Keratinocyte (primary cell): ENCODE data around the gene MIF. TPM values are rescaled to one million over a fixed set of nuclear protein-coding genes. Genes with fewer than 3 reads are reported as not detected.

Experiments used
- DNase-seq: peaks from one replicate; pipeline ENCODE4 v3.0.0-alpha.2; 2011; ENCODE audit warnings: low read depth, missing footprints, low spot score
- FAIRE-seq: peaks from 2 replicates; lab custom pipeline; 2011; peaks lifted over from hg19 to GRCh38; lab: Jason Lieb, UNC
- H2AFZ ChIP-seq: 2 replicates; pipeline ENCODE4 v1.6.0; 2012; ENCODE audit warnings: low read length, control low read depth, inconsistent platforms; ENCODE audit not compliant: control insufficient read depth
- H3K27ac ChIP-seq: 2 replicates; pipeline ENCODE4 v1.5.1; 2011; ENCODE audit warnings: low read length; ENCODE audit not compliant: control insufficient read depth, insufficient read depth
- H3K27me3 ChIP-seq: 3 replicates; pipeline ENCODE4 v1.6.0; 2011; ENCODE audit warnings: low read length; ENCODE audit not compliant: control insufficient read depth, insufficient read depth; ENCODE audit errors: extremely low read depth
- H3K36me3 ChIP-seq, 2 experiments: 2 replicates in 1 of 2; 3 replicates in 1 of 2; pipeline ENCODE4 v1.5.1; 2011; ENCODE audit warnings: low read length in 2 of 2, mild to moderate bottlenecking in 1 of 2; ENCODE audit not compliant: control insufficient read depth in 2 of 2, insufficient read depth in 2 of 2; ENCODE audit errors: extremely low read depth in 1 of 2
- H3K4me1 ChIP-seq: 3 replicates; pipeline ENCODE4 v1.5.1; 2011; ENCODE audit warnings: low read length; ENCODE audit not compliant: control insufficient read depth, insufficient read depth; ENCODE audit errors: extremely low read depth
- H3K4me2 ChIP-seq: 3 replicates; pipeline ENCODE4 v1.6.0; 2011; ENCODE audit warnings: low read depth, low read length; ENCODE audit not compliant: control insufficient read depth, insufficient read depth; ENCODE audit errors: extremely low read depth
- H3K4me3 ChIP-seq, 3 experiments: fragments of 200-600 bp in 1 of 3; sonication (generic) in 1 of 3; 2 replicates in 2 of 3; 3 replicates in 1 of 3; pipeline ENCODE4 v1.5.1; 2011 to 2016; ENCODE audit warnings: low read length in 3 of 3, mild to moderate bottlenecking in 3 of 3, control low read depth in 2 of 3, inconsistent platforms in 1 of 3, low read depth in 1 of 3, mixed read lengths in 1 of 3, mixed run types in 1 of 3, moderate library complexity in 1 of 3; ENCODE audit not compliant: control insufficient read depth in 2 of 3, insufficient read depth in 2 of 3; ENCODE audit errors: extremely low read depth in 1 of 3
- H3K79me2 ChIP-seq: 2 replicates; pipeline ENCODE4 v1.6.0; 2012; ENCODE audit warnings: low read length; ENCODE audit not compliant: control insufficient read depth, insufficient read depth
- H3K9ac ChIP-seq: 3 replicates; pipeline ENCODE4 v1.6.0; 2011; ENCODE audit warnings: low read length; ENCODE audit not compliant: control insufficient read depth, insufficient read depth; ENCODE audit errors: extremely low read depth
- H3K9me1 ChIP-seq: 3 replicates; pipeline ENCODE4 v1.6.0; 2011; ENCODE audit warnings: low read length; ENCODE audit not compliant: control insufficient read depth, insufficient read depth; ENCODE audit errors: extremely low read depth
- H3K9me3 ChIP-seq: 2 replicates; pipeline ENCODE4 v1.5.1; 2012; ENCODE audit warnings: low read depth, low read length; ENCODE audit not compliant: control insufficient read depth
- H4K20me1 ChIP-seq: 3 replicates; pipeline ENCODE4 v1.6.0; 2011; ENCODE audit warnings: low read length; ENCODE audit not compliant: control insufficient read depth, insufficient read depth; ENCODE audit errors: extremely low read depth
- EZH2 ChIP-seq: IDR thresholded peaks from one replicate; pipeline ENCODE4 v1.6.1; 2012; ENCODE audit warnings: inconsistent platforms, mild to moderate bottlenecking, low read length, moderate library complexity
- dilution Hi-C: fragments of 300-500 bp; cut with MboI; formaldehyde crosslinking; loops from one replicate; pipeline ENCODE4 v1.7.0; 2020; ENCODE audit warnings: low sequenced_read_pairs; ENCODE audit not compliant: extremely low pct_ligation_motif_present
- polyA plus RNA-seq, 5 experiments: library from polyadenylated mRNA; depleted of rRNA in 3 of 5; stranded (reverse) in 3 of 5; stranded (forward) in 1 of 5; unstranded in 1 of 5; fragments of >200 nt; gene quantifications; 1 replicate in 1 of 5; 2 replicates in 3 of 5; 3 replicates in 1 of 5; pipeline versions ENCODE4 v1.2.1 to v1.2.3, GENCODE V29; 2011 to 2012; ENCODE audit warnings: missing spikeins in 2 of 5, low read depth in 1 of 5, low replicate concordance in 1 of 5
- TF ChIP-seq, protein P1 (sequence below), 3 experiments: IDR thresholded peaks in 1 of 3; conservative IDR thresholded peaks in 1 of 3; optimal IDR thresholded peaks in 1 of 3; 2 replicates in 2 of 3; 3 replicates in 1 of 3; pipeline versions ENCODE3 to v1.5.1; 2011; ENCODE audit warnings: low read length in 3 of 3, mild to moderate bottlenecking in 3 of 3, moderate library complexity in 2 of 3, control low read depth in 1 of 3, inconsistent platforms in 1 of 3; ENCODE audit not compliant: insufficient read depth in 2 of 3; ENCODE audit errors: extremely low read depth in 1 of 3

The MIF gene
- polyA plus RNA-seq, 1 donor (not counting 4 experiments of a cell fraction or from before 2014, with no cell fraction given) = 340 TPM

DNA sequence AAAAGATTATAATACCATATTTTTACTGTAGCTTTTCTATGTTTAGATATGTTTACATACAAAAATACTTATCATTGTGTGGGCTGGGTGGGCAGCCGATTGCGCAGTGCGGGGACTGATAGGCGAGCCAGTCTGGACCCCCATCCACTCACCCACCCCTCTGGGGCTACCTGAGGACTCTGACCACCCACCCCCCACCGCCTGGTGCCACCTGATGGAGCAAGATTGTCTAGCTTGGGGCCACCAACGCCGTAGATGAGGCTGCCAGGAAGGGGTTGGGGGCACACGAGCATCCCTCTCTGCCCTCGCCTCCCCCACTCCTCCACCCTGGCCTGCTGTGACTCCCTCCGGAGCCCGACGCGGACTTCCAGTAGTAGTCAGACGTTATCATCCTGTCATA, 32.4 kb downstream of the MIF start:
- Histone ChIP-seq H3K4me1 (peaks cover 13% of the 10 kb centered on the region), H3K79me2 (no peaks in the 10 kb centered on the region), H3K4me3 (no peak overlapping the region), H3K9me3 (peaks cover 7% of the 10 kb centered on the region), H4K20me1 (no peaks in the 10 kb centered on the region), H3K36me3 (peaks cover 0 to 2% of the 10 kb centered on the region in 2 experiments), H3K4me2 (no peak overlapping the region), H2AFZ (no peak overlapping the region), H3K27me3 (no peaks in the 10 kb centered on the region), H3K27ac (no peak overlapping the region), H3K9me1 (no peaks in the 10 kb centered on the region), H3K9ac (no peak overlapping the region)
- DNase-seq (no peak), FAIRE-seq (no peak)
- dilution Hi-C loops = no loop called here
- no peak for TF ChIP-seq EZH2
- TF ChIP-seq, protein P1, sequence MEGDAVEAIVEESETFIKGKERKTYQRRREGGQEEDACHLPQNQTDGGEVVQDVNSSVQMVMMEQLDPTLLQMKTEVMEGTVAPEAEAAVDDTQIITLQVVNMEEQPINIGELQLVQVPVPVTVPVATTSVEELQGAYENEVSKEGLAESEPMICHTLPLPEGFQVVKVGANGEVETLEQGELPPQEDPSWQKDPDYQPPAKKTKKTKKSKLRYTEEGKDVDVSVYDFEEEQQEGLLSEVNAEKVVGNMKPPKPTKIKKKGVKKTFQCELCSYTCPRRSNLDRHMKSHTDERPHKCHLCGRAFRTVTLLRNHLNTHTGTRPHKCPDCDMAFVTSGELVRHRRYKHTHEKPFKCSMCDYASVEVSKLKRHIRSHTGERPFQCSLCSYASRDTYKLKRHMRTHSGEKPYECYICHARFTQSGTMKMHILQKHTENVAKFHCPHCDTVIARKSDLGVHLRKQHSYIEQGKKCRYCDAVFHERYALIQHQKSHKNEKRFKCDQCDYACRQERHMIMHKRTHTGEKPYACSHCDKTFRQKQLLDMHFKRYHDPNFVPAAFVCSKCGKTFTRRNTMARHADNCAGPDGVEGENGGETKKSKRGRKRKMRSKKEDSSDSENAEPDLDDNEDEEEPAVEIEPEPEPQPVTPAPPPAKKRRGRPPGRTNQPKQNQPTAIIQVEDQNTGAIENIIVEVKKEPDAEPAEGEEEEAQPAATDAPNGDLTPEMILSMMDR (optimal IDR thresholded peaks at IDR 0.05 in 1 of 3, IDR thresholded peaks at IDR 0.05 in 1 of 3, conservative IDR thresholded peaks at IDR 0.05 in 1 of 3; ENCODE audit: extremely low read depth in 1 of 3, insufficient read depth in 2 of 3, low read length in 3 of 3) = no peak

DNA sequence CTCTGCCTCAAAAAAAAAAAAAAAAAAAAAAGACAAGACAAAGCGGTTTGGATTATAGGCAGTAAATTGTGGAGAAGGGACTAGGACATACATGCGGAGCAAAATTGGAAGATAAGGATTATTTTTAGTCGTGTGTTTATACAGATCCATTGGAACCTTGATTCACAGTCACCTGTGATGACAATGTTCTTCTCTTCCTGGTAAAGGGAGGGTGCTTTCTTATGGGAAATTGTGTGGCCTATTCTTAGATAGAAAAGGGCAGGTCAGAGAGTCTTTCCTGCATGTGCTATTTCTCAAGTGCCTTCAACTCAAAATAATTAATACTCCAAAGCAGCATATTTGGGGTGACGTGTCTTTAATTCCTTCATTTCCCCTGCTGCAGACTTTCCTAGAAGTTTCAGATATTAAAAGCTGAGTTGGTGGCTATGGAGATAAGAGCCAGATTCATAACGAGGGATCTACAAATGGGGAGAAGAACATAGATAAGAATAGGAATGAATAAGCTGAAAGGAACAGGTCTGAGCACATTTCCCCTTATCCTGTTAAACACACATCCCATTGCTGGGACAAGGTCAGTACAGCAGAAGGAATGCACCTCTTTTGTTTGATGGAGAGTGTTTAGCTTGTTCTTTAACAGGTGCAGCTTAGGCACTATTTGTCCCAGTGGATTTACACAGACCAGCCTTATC, 44.3 kb downstream of the MIF start:
- H3K36me3 ChIP-seq = no peaks in the 10 kb centered on the region
- TF ChIP-seq EZH2 = no peak
- TF ChIP-seq, protein P1 (optimal IDR thresholded peaks at IDR 0.05 in 1 of 3, IDR thresholded peaks at IDR 0.05 in 1 of 3, conservative IDR thresholded peaks at IDR 0.05 in 1 of 3; ENCODE audit: extremely low read depth in 1 of 3, insufficient read depth in 2 of 3, low read length in 3 of 3) = no peak
- no peak for DNase-seq
- H3K9me1 ChIP-seq = no peaks in the 10 kb centered on the region
- no peaks in the 10 kb centered on the region for H3K79me2 ChIP-seq
- no peak overlapping the region for H3K27ac ChIP-seq
- H3K27me3 ChIP-seq = no peaks in the 10 kb centered on the region
- no peaks in the 10 kb centered on the region for H3K9me3 ChIP-seq
- peaks cover 6% of the 10 kb centered on the region for H3K4me1 ChIP-seq
- no peak overlapping the region for H3K4me2 ChIP-seq
- no peak overlapping the region for H3K4me3 ChIP-seq
- no peak overlapping the region for H2AFZ ChIP-seq
- no peak overlapping the region for H3K9ac ChIP-seq
- H4K20me1 ChIP-seq = no peaks in the 10 kb centered on the region
- dilution Hi-C loops = no loop called here
- FAIRE-seq = peak; percentile 86
